Inferior parietal cortex (tissue), 1 donor: ENCODE measurements around the gene SYT5.
"Not testable (repeated sequence)": the region's sequence is repeated elsewhere in the genome, so short reads cannot be mapped to it uniquely, and the experiment has no call there.

Experiments used
- DNase-seq: peaks from one replicate; pipeline ENCODE4 v3.0.0-alpha.2; 2016; ENCODE audit errors: extremely low spot score

SYT5 gene

GRCh38 chr19:55208880-55209692, 29.0 kb upstream of the SYT5 start, which contains the start of gene PTPRH:
Gene PTPRH (minus strand): TSS chr19:55209501. CDS start chr19:55209433, 68 bp downstream.
- no peak for DNase-seq

- DNase-seq = peak; percentile 37
Measured at GRCh38 chr19:55206664-55207500, 26.8 kb upstream of the SYT5 start.

GRCh38 chr19:55202199-55202598, 22.1 kb upstream of the SYT5 start:
- not testable (repeated sequence) for DNase-seq

GRCh38 chr19:55199620-55200204, 19.6 kb upstream of the SYT5 start:
- no peak for DNase-seq

GRCh38 chr19:55198651-55199050, 18.6 kb upstream of the SYT5 start:
- no peak for DNase-seq

- DNase-seq = no peak
Measured at GRCh38 chr19:55197528-55197927, 17.4 kb upstream of the SYT5 start.

GRCh38 chr19:55196803-55197202, 16.7 kb upstream of the SYT5 start:
- DNase-seq = no peak

- DNase-seq = no peak
Measured at GRCh38 chr19:55193481-55193880, 13.4 kb upstream of the SYT5 start.

GRCh38 chr19:55189403-55189835, 9.3 kb upstream of the SYT5 start:
- peak; percentile 57 for DNase-seq

- DNase-seq = no peak
Measured at GRCh38 chr19:55188625-55189024, 8.5 kb upstream of the SYT5 start.

- DNase-seq = no peak
Measured at GRCh38 chr19:55186080-55186479, 6.0 kb upstream of the SYT5 start.

GRCh38 chr19:55181740-55182139, 1.7 kb upstream of the SYT5 start:
- no peak for DNase-seq

- DNase-seq = peak; percentile 80
Measured at GRCh38 chr19:55178781-55179599, 1.1 kb downstream of the SYT5 start.

GRCh38 chr19:55176076-55176475, 4.0 kb downstream of the SYT5 start:
- no peak for DNase-seq

- no peak for DNase-seq
Measured at GRCh38 chr19:55175117-55175867, 4.8 kb downstream of the SYT5 start.

GRCh38 chr19:55174425-55175116, 5.5 kb downstream of the SYT5 start:
- DNase-seq = no peak

GRCh38 chr19:55173714-55174409, 6.2 kb downstream of the SYT5 start:
- no peak for DNase-seq

GRCh38 chr19:55173186-55173713, 6.8 kb downstream of the SYT5 start:
- no peak for DNase-seq

GRCh38 chr19:55172741-55173140, 7.3 kb downstream of the SYT5 start:
- DNase-seq = no peak
